DOHH2 (cell line): ENCODE data around the gene LRRC30.

Source experiments
- H3F3A ChIP-seq: fragments of 200-600 bp; sonication (generic), shearing (Covaris generic); 2 replicates; pipeline ENCODE4 v1.6.0; 2016; ENCODE audit warnings: antibody characterized with exemption, mild to moderate bottlenecking; ENCODE audit not compliant: control insufficient read depth, insufficient read depth
- H3K27ac ChIP-seq: fragments of 200-600 bp; sonication (generic); 2 replicates; pipeline ENCODE4 v1.5.1; 2014; ENCODE audit warnings: low read depth, mild to moderate bottlenecking, low read length, moderate library complexity
- H3K27me3 ChIP-seq: fragments of 200-600 bp; sonication (generic); 2 replicates; pipeline ENCODE4 v1.6.1; 2014; ENCODE audit warnings: mild to moderate bottlenecking, low read length, mixed read lengths; ENCODE audit not compliant: control insufficient read depth
- H3K36me3 ChIP-seq: fragments of 200-600 bp; sonication (generic); 2 replicates; pipeline ENCODE4 v1.6.1; 2014; ENCODE audit warnings: mild to moderate bottlenecking, low read length, moderate library complexity, mixed read lengths; ENCODE audit not compliant: control insufficient read depth
- H3K4me1 ChIP-seq: fragments of 200-600 bp; sonication (generic); 2 replicates; pipeline ENCODE4 v1.6.1; 2014; ENCODE audit warnings: mild to moderate bottlenecking, low read length, mixed read lengths; ENCODE audit not compliant: control insufficient read depth
- H3K4me2 ChIP-seq: fragments of 200-600 bp; sonication (generic); 2 replicates; pipeline ENCODE4 v1.6.0; 2014; ENCODE audit warnings: mild to moderate bottlenecking, low read length, moderate library complexity
- H3K4me3 ChIP-seq: fragments of 200-600 bp; sonication (generic); 2 replicates; pipeline ENCODE4 v1.5.1; 2014; ENCODE audit warnings: mild to moderate bottlenecking, low read length, mixed read lengths
- H3K79me2 ChIP-seq: fragments of 200-600 bp; sonication (generic); 2 replicates; pipeline ENCODE4 v1.6.1; 2014; ENCODE audit warnings: mild to moderate bottlenecking, low read length, mixed read lengths; ENCODE audit not compliant: control insufficient read depth
- H3K9me2 ChIP-seq: fragments of 200-600 bp; sonication (generic); replicated peaks from 2 replicates; pipeline ENCODE4 v1.6.1; 2014; ENCODE audit warnings: mild to moderate bottlenecking, low read length, mixed read lengths; ENCODE audit not compliant: control insufficient read depth
- H3K9me3 ChIP-seq: fragments of 200-600 bp; sonication (generic); 2 replicates; pipeline ENCODE4 v1.6.1; 2014; ENCODE audit warnings: antibody characterized with exemption, low read length, mixed read lengths; ENCODE audit not compliant: control insufficient read depth, insufficient read depth
- H4K20me1 ChIP-seq: fragments of 200-600 bp; sonication (generic); 2 replicates; pipeline ENCODE4 v1.6.0; 2014; ENCODE audit warnings: low read depth, mild to moderate bottlenecking, antibody characterized with exemption, low read length, moderate library complexity; ENCODE audit not compliant: control insufficient read depth, insufficient read depth
- CTCF ChIP-seq: fragments of 200-600 bp; sonication (generic); IDR thresholded peaks from one replicate; pipeline ENCODE4 v1.5.1; 2014; ENCODE audit warnings: antibody characterized with exemption, mild to moderate bottlenecking, low read depth, low read length; ENCODE audit not compliant: poor library complexity, severe bottlenecking
- EZH2phosphoT487 ChIP-seq: fragments of 200-600 bp; sonication (generic); IDR thresholded peaks from 2 replicates; pipeline ENCODE4 v1.6.1; 2017; ENCODE audit warnings: borderline replicate concordance, mild to moderate bottlenecking, antibody characterized with exemption, low read length, moderate library complexity, mixed read lengths

The LRRC30 gene

GRCh38 chr18:7233134-7233810 is 2.4 kb downstream of the LRRC30 start:
- no peak overlapping the region for H3K4me2 ChIP-seq
- no peak overlapping the region for H3K4me3 ChIP-seq
- H3K9me3 ChIP-seq, result no peaks in the 10 kb centered on the region
- no peak overlapping the region for H3K27ac ChIP-seq
- TF ChIP-seq EZH2phosphoT487 (no peak), CTCF (no peak)
- no peaks in the 10 kb centered on the region for H3K27me3 ChIP-seq
- no peaks in the 10 kb centered on the region for H3K36me3 ChIP-seq
- no peaks in the 10 kb centered on the region for H3K4me1 ChIP-seq
- H3K79me2 ChIP-seq, result no peaks in the 10 kb centered on the region
- no peaks in the 10 kb centered on the region for H4K20me1 ChIP-seq
- H3K9me2 ChIP-seq, result no peaks in the 10 kb centered on the region
- no peaks in the 10 kb centered on the region for H3F3A ChIP-seq

DNA sequence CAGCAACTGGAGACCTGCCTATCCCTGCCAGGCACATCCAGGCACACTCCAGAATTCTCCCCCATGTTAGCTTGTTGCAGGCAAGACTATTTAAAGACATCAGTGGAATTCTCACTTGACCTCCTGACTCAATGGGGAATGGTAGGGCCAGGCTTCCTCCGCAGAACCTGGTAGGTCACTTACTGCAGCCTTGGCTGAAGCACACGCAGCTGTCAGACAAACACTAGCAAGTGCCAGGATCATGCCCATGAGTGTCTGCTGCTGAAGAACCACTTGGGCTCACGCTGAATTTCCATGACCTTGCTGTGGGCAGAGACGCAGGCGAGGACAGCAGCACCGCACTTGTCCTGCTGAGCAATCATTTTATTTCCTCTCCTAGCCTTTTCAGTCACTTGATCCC is 3.2 kb downstream of the LRRC30 start:
- no peaks in the 10 kb centered on the region for H3K9me2 ChIP-seq
- no peak overlapping the region for H3K27ac ChIP-seq
- H3F3A ChIP-seq, result no peaks in the 10 kb centered on the region
- H4K20me1 ChIP-seq, result no peaks in the 10 kb centered on the region
- no peak overlapping the region for H3K4me3 ChIP-seq
- H3K79me2 ChIP-seq, result no peaks in the 10 kb centered on the region
- no peaks in the 10 kb centered on the region for H3K27me3 ChIP-seq
- H3K36me3 ChIP-seq, result no peaks in the 10 kb centered on the region
- TF ChIP-seq EZH2phosphoT487, result no peak
- TF ChIP-seq CTCF, result no peak
- no peaks in the 10 kb centered on the region for H3K4me1 ChIP-seq
- H3K4me2 ChIP-seq, result no peak overlapping the region
- H3K9me3 ChIP-seq, result no peaks in the 10 kb centered on the region

- H3K79me2 ChIP-seq, result no peaks in the 10 kb centered on the region
- TF ChIP-seq CTCF (no peak), EZH2phosphoT487 (no peak)
- no peaks in the 10 kb centered on the region for H3K36me3 ChIP-seq
- no peaks in the 10 kb centered on the region for H3K9me3 ChIP-seq
- H3K27ac ChIP-seq, result no peak overlapping the region
- H3K9me2 ChIP-seq, result no peaks in the 10 kb centered on the region
- H3K4me2 ChIP-seq, result no peak overlapping the region
- H3K4me3 ChIP-seq, result no peak overlapping the region
- H3K27me3 ChIP-seq, result no peaks in the 10 kb centered on the region
- no peaks in the 10 kb centered on the region for H3K4me1 ChIP-seq
- no peaks in the 10 kb centered on the region for H3F3A ChIP-seq
- H4K20me1 ChIP-seq, result no peaks in the 10 kb centered on the region
Measured at GRCh38 chr18:7234956-7235355, 4.1 kb downstream of the LRRC30 start.
